Measurements from ENCODE around the gene KIF6. TPM values are rescaled to one million over a fixed set of nuclear protein-coding genes. Genes with fewer than 3 reads are reported as not detected.

KIF6 gene
- total RNA-seq, 1 donor from 2014 or later: 0.43 TPM

- H3K4me3 ChIP-seq: no peak overlapping the region
- no peaks in the 10 kb centered on the region for H3K4me1 ChIP-seq
- no peaks in the 10 kb centered on the region for H3K27me3 ChIP-seq
- no peaks in the 10 kb centered on the region for H3K36me3 ChIP-seq
- TF ChIP-seq CTCF (IDR thresholded peaks at IDR 0.05): no peak
- no peak for DNase-seq (ENCODE audit: low spot score in 2 of 2)
- H3K9me3 ChIP-seq: no peaks in the 10 kb centered on the region
- H3K27ac ChIP-seq: no peak overlapping the region
- intact Hi-C loops (cut with DNase I): no loop called here
Measured at GRCh38 chr6:39476151-39476550, 249.1 kb downstream of the KIF6 start.

GRCh38 chr6:39471954-39472659 lies 253.1 kb downstream of the KIF6 start:
- H3K4me1 ChIP-seq: no peaks in the 10 kb centered on the region
- H3K36me3 ChIP-seq: no peaks in the 10 kb centered on the region
- no peak overlapping the region for H3K27ac ChIP-seq
- no peak overlapping the region for H3K4me3 ChIP-seq
- no peak for DNase-seq (ENCODE audit: low spot score in 2 of 2)
- no peaks in the 10 kb centered on the region for H3K27me3 ChIP-seq
- H3K9me3 ChIP-seq: peaks cover 0 to 9% of the 10 kb centered on the region in 2 donors
- TF ChIP-seq CTCF (IDR thresholded peaks at IDR 0.05): no peak
- intact Hi-C loops (cut with DNase I): no loop called here

GRCh38 chr6:39470506-39470905 lies 254.7 kb downstream of the KIF6 start:
- TF ChIP-seq CTCF (IDR thresholded peaks at IDR 0.05): no peak
- Histone ChIP-seq H3K4me3 (no peak overlapping the region), H3K4me1 (no peaks in the 10 kb centered on the region), H3K36me3 (no peaks in the 10 kb centered on the region), H3K27me3 (no peaks in the 10 kb centered on the region), H3K27ac (no peak overlapping the region), H3K9me3 (peaks cover 0 to 9% of the 10 kb centered on the region in 2 donors)
- no peak for DNase-seq (ENCODE audit: low spot score in 2 of 2)
- intact Hi-C loops (cut with DNase I): no loop called here

- Histone ChIP-seq H3K27me3 (no peaks in the 10 kb centered on the region), H3K36me3 (no peaks in the 10 kb centered on the region), H3K4me1 (no peaks in the 10 kb centered on the region)
Measured at GRCh38 chr6:39468385-39468784, 256.8 kb downstream of the KIF6 start.

GRCh38 chr6:39466631-39467030 lies 258.6 kb downstream of the KIF6 start:
- intact Hi-C loops (cut with DNase I): no loop called here
- H3K4me3 ChIP-seq: no peak overlapping the region
- no peak for TF ChIP-seq CTCF (IDR thresholded peaks at IDR 0.05)
- peaks cover 0 to 9% of the 10 kb centered on the region in 2 donors for H3K9me3 ChIP-seq
- H3K36me3 ChIP-seq: no peaks in the 10 kb centered on the region
- no peak for DNase-seq (ENCODE audit: low spot score in 2 of 2)
- no peak overlapping the region for H3K27ac ChIP-seq
- H3K27me3 ChIP-seq: no peaks in the 10 kb centered on the region
- H3K4me1 ChIP-seq: no peaks in the 10 kb centered on the region

More at GRCh38 chr6:39468385-39468784, 256.8 kb downstream of the KIF6 start:
- TF ChIP-seq CTCF (IDR thresholded peaks at IDR 0.05): no peak
- H3K27ac ChIP-seq: no peak overlapping the region
- H3K9me3 ChIP-seq: peaks cover 0 to 9% of the 10 kb centered on the region in 2 donors
- no peak overlapping the region for H3K4me3 ChIP-seq
- DNase-seq (ENCODE audit: low spot score in 2 of 2): no peak
- intact Hi-C loops (cut with DNase I): no loop called here

Data from ascending aorta (tissue), 2 donors.